IPS-20b (cell line): ENCODE data around the gene VPS33B.

Source experiments
- H3K27ac ChIP-seq: one replicate; pipeline ENCODE4 v1.5.1; 2013; ENCODE audit warnings: low read length
- H3K27me3 ChIP-seq: 2 replicates; pipeline ENCODE4 v1.6.1; 2013; ENCODE audit warnings: mild to moderate bottlenecking, low read length, inconsistent platforms; ENCODE audit not compliant: insufficient read depth
- H3K36me3 ChIP-seq: 2 replicates; pipeline ENCODE4 v1.6.1; 2013; ENCODE audit warnings: low read depth, mild to moderate bottlenecking, inconsistent platforms, low read length, moderate library complexity; ENCODE audit not compliant: insufficient read depth
- H3K4me1 ChIP-seq: 2 replicates; pipeline ENCODE4 v1.6.1; 2013; ENCODE audit warnings: mild to moderate bottlenecking, control low read depth, inconsistent platforms, low read length, moderate library complexity; ENCODE audit not compliant: insufficient read depth
- H3K4me3 ChIP-seq: 2 replicates; pipeline ENCODE4 v1.5.1; 2013; ENCODE audit warnings: mild to moderate bottlenecking, low read length, inconsistent platforms
- H3K9ac ChIP-seq: 2 replicates; pipeline ENCODE4 v1.6.1; 2013; ENCODE audit warnings: low read depth, mild to moderate bottlenecking, inconsistent platforms, low read length, moderate library complexity
- H3K9me3 ChIP-seq: 2 replicates; pipeline ENCODE4 v1.6.1; 2013; ENCODE audit warnings: mild to moderate bottlenecking, low read depth, low read length, inconsistent platforms; ENCODE audit not compliant: insufficient read depth

VPS33B gene

DNA sequence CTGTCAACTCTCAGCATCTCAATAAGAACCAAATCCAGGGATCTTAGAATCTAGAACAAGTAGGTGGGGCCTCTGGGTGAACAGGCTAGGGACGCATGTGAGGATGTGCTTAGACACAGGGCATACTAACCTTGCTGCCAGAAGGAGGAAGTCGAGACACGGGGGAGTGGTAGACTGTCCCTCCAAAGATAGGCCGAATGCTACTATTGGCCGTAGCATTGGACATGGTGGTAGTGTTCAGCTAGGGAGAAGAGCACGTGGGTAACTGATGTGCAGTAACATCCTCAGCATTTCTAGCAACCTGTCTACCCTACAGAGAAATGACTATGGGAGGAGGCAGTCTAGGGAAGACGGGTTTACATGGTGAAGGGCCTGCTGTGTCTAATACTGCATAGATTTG, 52.1 kb downstream of the VPS33B start:
- no peaks in the 10 kb centered on the region for H3K4me1 ChIP-seq
- no peaks in the 10 kb centered on the region for H3K27me3 ChIP-seq
- H3K9me3 ChIP-seq: no peaks in the 10 kb centered on the region
- no peak overlapping the region for H3K27ac ChIP-seq
- peaks cover 88% of the 10 kb centered on the region for H3K36me3 ChIP-seq
- no peak overlapping the region for H3K9ac ChIP-seq
- no peak overlapping the region for H3K4me3 ChIP-seq

DNA sequence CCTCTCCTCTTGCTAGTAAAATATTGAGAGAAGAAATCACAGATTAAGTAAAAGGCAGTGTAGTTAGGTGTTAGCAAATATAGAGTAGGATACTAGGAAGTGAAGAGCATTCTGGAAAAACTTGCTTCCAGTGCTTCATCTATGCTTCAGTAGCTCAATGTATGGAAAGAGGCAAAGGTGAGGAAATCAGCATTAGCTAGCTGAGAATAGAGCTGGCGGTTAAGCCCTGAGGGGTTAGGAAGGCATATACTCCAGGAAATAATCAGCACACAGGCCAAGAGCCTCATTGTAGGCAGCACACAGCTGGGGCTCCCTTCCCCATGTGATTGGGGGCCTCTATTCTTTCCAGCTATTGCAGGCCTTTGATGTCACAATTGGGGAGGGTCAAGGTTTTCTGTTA, 54.0 kb downstream of the VPS33B start:
- Histone ChIP-seq H3K9ac (no peak overlapping the region), H3K27me3 (no peaks in the 10 kb centered on the region), H3K4me1 (no peaks in the 10 kb centered on the region), H3K4me3 (no peak overlapping the region), H3K36me3 (peaks cover 84% of the 10 kb centered on the region), H3K9me3 (no peaks in the 10 kb centered on the region), H3K27ac (no peak overlapping the region)

DNA sequence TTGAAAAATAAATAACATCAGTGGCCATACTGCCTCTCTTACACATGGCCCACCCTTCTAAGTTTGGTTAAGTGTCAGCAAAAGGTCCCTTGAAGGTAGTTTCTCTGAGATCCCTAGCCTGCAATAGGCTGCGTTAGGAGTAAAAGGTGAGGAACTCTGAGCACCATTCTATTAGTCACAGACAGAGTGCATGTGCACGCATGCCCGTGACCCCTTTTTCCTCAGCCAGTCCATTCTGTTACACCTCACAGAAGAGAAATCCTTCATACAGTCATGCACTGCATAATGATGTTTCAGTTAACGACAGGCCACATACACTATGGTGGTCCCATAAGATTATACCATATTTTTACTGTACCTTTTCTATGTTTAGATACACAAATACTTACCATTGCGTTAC, 55.2 kb downstream of the VPS33B start:
- Histone ChIP-seq H3K36me3 (peaks cover 83% of the 10 kb centered on the region), H3K4me3 (no peak overlapping the region), H3K4me1 (no peaks in the 10 kb centered on the region), H3K27me3 (no peaks in the 10 kb centered on the region), H3K9me3 (no peaks in the 10 kb centered on the region), H3K9ac (no peak overlapping the region), H3K27ac (no peak overlapping the region)

GRCh38 chr15:90966262-90966661, 56.1 kb downstream of the VPS33B start:
- Histone ChIP-seq H3K4me3 (no peak overlapping the region), H3K27me3 (no peaks in the 10 kb centered on the region), H3K9me3 (no peaks in the 10 kb centered on the region), H3K4me1 (no peaks in the 10 kb centered on the region), H3K36me3 (peaks cover 89% of the 10 kb centered on the region), H3K9ac (no peak overlapping the region), H3K27ac (no peak overlapping the region)

DNA sequence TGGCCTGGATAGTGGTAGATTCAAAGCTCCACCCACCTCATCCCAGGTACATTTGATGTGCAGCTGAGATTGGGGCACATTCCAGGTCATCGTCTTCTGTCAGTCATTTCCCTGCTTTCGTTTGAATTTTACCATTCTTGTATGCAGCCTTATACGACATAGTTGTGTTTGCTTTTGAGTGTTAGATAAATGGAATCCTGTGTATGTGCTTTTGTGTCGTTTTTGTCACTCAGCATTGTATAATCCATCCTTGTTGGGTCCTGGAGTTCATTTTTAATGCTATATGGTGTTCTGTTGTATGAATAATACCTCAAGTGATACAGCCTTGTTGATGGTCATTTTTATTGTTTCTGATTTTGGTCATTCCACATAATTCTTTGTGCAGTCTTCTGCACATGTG, 60.4 kb downstream of the VPS33B start:
- H3K4me3 ChIP-seq: no peak overlapping the region
- H3K27me3 ChIP-seq: no peaks in the 10 kb centered on the region; the same call in 1 of the 2 replicates
- H3K27ac ChIP-seq: no peak overlapping the region
- peaks cover 64% of the 10 kb centered on the region for H3K36me3 ChIP-seq
- no peak overlapping the region for H3K9ac ChIP-seq
- H3K9me3 ChIP-seq: no peaks in the 10 kb centered on the region
- 0 out of 2 replicates have a peak, but pooled peaks cover 5% of the 10 kb centered on the region for H3K4me1 ChIP-seq

DNA sequence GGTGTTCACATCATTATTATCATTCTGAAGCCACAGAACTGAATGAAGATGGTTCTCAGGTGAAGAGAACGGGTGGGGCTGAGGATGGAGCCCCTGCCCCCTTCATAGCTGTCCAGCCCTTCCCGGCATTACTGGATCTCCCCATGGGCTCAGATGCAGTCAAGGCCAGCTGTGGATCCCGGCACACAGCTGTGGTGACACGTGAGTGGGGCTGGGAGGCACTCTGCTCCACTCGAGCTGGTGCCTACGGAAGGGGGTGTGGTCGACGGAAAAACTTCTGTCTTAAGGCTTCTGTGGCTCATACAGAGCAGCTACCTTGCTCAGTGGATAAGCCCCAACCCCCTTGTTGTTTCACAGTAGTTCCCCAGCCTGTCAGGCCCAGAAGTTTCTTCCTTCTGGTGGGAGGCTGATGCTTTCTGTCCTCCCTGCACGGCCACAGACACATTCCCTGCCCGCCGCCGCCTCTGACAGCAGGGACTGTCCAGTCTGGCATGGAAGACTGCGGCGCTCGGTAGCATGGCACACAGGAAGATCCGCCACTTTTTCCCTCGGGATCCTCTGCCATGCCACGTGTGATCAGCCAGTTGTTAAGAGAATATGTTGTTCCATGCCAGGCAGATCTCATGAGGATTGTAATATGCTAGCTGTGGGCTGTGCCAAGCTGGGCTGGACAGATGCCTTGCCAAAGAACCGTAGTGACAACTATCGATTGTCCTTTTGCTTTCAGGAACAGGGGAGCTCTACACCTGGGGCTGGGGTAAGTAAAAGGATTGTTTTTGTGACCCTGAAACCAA, 61.9 kb downstream of the VPS33B start:
- H3K9ac ChIP-seq: no peak overlapping the region
- H3K27ac ChIP-seq: no peak overlapping the region
- H3K4me1 ChIP-seq: peaks cover 12% of the 10 kb centered on the region; the same call in 1 of the 2 replicates
- H3K4me3 ChIP-seq: no peak overlapping the region
- H3K27me3 ChIP-seq: no peaks in the 10 kb centered on the region; the same call in 1 of the 2 replicates
- peaks cover 52% of the 10 kb centered on the region for H3K36me3 ChIP-seq
- no peaks in the 10 kb centered on the region for H3K9me3 ChIP-seq

GRCh38 chr15:90959894-90960293, 62.5 kb downstream of the VPS33B start:
- Histone ChIP-seq H3K36me3 (peaks cover 48% of the 10 kb centered on the region), H3K27me3 (no peaks in the 10 kb centered on the region; the same call in 1 of the 2 replicates), H3K4me3 (no peak overlapping the region), H3K27ac (no peak overlapping the region), H3K9ac (no peak overlapping the region), H3K9me3 (no peaks in the 10 kb centered on the region), H3K4me1 (peaks cover 12% of the 10 kb centered on the region; the same call in 1 of the 2 replicates)

DNA sequence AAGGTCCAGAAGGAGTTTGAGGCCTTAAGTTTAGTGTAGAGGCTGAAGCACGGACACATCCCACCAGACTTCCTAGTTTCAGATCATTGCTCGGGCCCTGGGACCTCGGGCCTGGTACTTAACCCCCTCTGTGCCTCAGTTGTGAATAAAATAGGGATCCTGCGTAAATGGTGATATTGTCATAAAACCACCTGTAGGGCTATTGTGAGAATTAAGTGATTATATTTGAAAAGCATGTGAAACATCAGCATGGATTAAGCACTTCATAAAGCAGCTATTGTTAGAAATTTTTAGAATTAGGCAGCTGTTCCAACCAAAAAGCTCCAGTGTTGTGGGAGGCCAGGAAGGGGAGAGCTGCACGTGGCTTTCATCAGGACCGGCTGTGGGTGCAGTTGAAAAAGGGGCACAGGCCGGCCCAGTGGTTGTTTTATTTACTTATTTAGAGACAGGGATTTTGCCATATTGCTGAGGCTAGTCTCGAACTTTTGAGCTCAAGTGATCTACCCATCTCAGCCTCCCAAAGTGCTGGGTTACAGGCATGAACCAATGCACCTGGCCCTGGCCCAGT, 63.3 kb downstream of the VPS33B start:
- Histone ChIP-seq H3K9me3 (no peaks in the 10 kb centered on the region), H3K9ac (no peak overlapping the region), H3K27me3 (no peaks in the 10 kb centered on the region; the same call in 1 of the 2 replicates), H3K4me1 (peaks cover 12% of the 10 kb centered on the region; the same call in 1 of the 2 replicates), H3K27ac (no peak overlapping the region), H3K4me3 (no peak overlapping the region), H3K36me3 (peaks cover 43% of the 10 kb centered on the region)

DNA sequence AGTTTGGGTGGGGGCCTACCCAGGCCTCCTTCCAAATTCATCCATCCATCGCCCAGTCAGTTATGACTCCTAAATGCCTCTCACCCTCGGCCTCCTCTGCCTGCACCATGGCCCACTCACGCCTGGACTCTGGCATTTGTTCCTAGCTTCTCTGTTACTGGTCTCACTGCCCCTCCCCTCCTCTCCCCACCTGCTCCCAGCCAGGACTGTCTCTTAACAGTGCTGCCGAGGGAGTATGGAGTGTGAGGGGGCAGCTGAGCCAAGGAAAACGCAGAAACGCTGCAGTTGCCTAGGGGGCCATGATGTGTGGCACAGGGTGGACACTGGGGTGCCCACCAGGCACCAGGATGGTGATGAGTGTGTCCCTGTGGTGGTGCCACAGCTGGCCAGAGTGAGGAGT, 64.6 kb downstream of the VPS33B start:
- Histone ChIP-seq H3K4me3 (peak overlapping the region; percentile 85; the same call in 1 of the 2 replicates), H3K36me3 (peaks cover 42% of the 10 kb centered on the region), H3K27me3 (no peaks in the 10 kb centered on the region; the same call in 1 of the 2 replicates), H3K9me3 (no peaks in the 10 kb centered on the region), H3K4me1 (peaks cover 12% of the 10 kb centered on the region; the same call in 1 of the 2 replicates), H3K27ac (no peak overlapping the region), H3K9ac (peak overlapping the region; percentile 74; the same call in 1 of the 2 replicates)

DNA sequence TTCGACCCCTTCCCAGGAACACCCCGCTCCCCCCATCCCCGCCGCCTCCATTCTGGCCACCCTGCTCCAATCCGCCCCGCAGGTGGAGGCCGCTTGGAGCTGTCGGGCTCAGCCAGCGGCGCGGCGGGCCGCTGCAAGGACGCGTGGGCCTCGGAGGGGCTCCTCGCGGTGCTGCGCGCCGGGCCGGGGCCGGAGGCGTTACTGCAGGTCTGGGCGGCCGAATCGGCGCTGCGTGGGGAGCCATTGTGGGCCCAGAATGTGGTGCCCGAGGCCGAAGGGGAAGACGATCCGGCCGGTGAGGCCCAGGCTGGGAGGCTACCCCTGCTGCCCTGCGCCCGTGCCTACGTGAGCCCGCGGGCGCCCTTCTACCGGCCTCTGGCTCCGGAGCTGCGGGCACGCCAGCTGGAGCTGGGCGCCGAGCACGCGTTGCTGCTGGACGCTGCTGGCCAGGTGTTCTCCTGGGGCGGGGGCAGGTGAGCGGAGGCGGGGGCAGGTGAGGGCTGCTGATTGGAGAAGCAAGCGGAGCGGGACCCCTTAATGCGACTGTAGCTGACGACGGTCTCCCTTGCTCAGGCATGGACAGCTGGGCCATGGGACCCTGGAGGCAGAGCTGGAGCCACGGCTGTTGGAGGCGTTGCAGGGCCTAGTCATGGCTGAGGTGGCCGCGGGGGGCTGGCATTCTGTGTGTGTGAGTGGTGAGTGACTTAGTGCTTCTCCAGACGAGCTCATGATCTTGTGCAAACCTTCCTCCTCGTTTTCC, 65.2 kb downstream of the VPS33B start:
- H3K27ac ChIP-seq: no peak overlapping the region
- peak overlapping the region; percentile 74; the same call in 1 of the 2 replicates for H3K9ac ChIP-seq
- peaks cover 41% of the 10 kb centered on the region for H3K36me3 ChIP-seq
- H3K9me3 ChIP-seq: no peaks in the 10 kb centered on the region
- peaks cover 12% of the 10 kb centered on the region; the same call in 1 of the 2 replicates for H3K4me1 ChIP-seq
- H3K4me3 ChIP-seq: peak overlapping the region; percentile 85
- no peaks in the 10 kb centered on the region; the same call in 1 of the 2 replicates for H3K27me3 ChIP-seq

DNA sequence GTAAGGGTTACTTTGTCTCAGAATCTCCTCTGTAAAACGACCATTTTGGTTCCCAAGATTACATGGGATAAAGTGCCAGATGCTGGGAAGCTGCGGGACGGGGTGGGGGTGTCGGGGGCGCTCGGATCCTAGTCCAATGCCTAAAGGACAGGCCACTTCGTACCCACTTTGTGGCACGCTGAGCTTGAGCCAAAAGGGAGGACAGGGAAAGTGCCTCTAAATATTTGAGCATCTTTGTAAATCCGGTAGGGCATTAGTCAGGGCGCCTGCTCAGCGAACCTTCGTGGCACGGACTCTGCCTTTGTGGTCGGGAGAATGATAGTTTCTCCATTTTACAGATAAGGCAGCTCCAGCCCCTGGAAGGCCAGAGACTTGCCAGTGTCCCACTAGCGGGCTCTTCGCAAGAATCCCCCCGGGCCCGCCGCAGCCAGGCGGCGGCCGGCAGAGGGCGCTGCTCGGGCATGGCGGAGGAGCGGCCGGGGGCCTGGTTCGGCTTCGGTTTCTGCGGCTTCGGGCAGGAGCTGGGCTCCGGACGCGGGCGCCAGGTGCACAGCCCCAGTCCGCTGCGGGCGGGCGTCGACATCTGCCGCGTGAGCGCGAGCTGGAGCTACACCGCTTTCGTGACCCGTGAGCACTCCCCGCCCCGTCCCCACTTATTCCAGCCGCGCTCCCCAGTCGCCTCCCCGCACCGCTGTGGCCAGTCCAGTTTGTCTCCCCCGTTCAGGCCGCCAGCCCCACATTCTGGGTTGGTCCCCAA, 65.9 kb downstream of the VPS33B start:
- H3K9ac ChIP-seq: peak overlapping the region; percentile 91; the same call in 1 of the 2 replicates
- no peak overlapping the region for H3K27ac ChIP-seq
- H3K36me3 ChIP-seq: peaks cover 38% of the 10 kb centered on the region
- H3K4me1 ChIP-seq: peaks cover 12% of the 10 kb centered on the region; the same call in 1 of the 2 replicates
- H3K27me3 ChIP-seq: no peaks in the 10 kb centered on the region; the same call in 1 of the 2 replicates
- no peaks in the 10 kb centered on the region for H3K9me3 ChIP-seq
- peak overlapping the region; percentile 85 for H3K4me3 ChIP-seq
